Skin epidermis (tissue), 12 donors: ENCODE data around the gene OR7G3.

Experiments
- H3K27ac ChIP-seq, 21 experiments: fragments of 200-600 bp; sonication (generic) in 11 of 21; one replicate each; pipeline ENCODE4 v1.5.0; 2020; ENCODE audit warnings: mild to moderate bottlenecking in 3 of 21, inconsistent platforms in 2 of 21, moderate library complexity in 2 of 21
- H3K4me3 ChIP-seq, 7 experiments: fragments of 200-600 bp; sonication (generic) in 2 of 7; one replicate each; pipeline ENCODE4 v1.5.0; 2020; ENCODE audit warnings: inconsistent platforms in 2 of 7, mild to moderate bottlenecking in 2 of 7, moderate library complexity in 1 of 7

OR7G3 gene

DNA sequence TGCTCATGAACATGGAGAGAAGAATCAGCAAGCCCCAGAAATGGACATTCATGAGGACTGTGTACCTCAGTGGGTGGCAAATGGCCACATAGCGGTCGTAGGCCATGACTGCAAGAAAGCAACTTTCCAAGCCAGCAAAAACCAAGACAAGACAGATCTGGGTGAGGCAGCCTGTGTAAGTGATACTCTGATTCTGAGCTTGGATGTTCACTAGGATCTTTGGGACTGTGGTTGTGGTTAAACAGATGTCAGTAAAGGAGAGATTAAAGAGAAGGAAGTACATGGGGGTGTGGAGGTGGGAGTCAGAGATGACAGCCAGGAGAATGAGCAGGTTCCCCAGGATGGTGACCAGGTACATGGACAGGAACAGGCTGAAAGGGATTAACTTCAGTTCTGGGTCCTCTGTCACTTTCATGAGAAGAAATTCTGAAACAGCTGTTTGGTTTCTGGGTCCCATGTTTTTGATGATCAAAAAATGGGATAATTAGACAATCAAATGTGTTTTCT lies 11.4 kb downstream of the OR7G3 start, which contains the start of gene OR7G1:
OR7G1 (minus strand) TSS at position 457 of the 507 bp plus-strand sequence; CDS start at position 457, 0 bp downstream.
- Histone ChIP-seq H3K27ac (no peak within 1 kb of the TSS), H3K4me3 (no peak within 1 kb of the TSS)

GRCh38 chr19:9109959-9110358 lies 16.8 kb downstream of the OR7G3 start:
- Histone ChIP-seq H3K27ac (no peak overlapping the region), H3K4me3 (no peak overlapping the region)

- no peak within 1 kb of the TSS for H3K4me3 ChIP-seq
- no peak within 1 kb of the TSS for H3K27ac ChIP-seq
Observed at GRCh38 chr19:9107375-9107774, 19.4 kb downstream of the OR7G3 start, which contains the start of gene OR7G2. OR7G2 (minus strand) TSS chr19:9107475; CDS start chr19:9103243, 4,232 bp downstream.

GRCh38 chr19:9086761-9087160 lies 40.0 kb downstream of the OR7G3 start, which contains the start of gene OR1M1:
OR1M1 (plus strand) TSS chr19:9087061; CDS start chr19:9093245, 6,184 bp downstream.
- no peak within 1 kb of the TSS for H3K4me3 ChIP-seq
- no peak within 1 kb of the TSS for H3K27ac ChIP-seq

- H3K4me3 ChIP-seq, result no peak overlapping the region
- no peak overlapping the region for H3K27ac ChIP-seq
Observed at GRCh38 chr19:9078651-9079050, 48.1 kb downstream of the OR7G3 start.

- H3K4me3 ChIP-seq, result no peak overlapping the region
- H3K27ac ChIP-seq, result no peak overlapping the region
Observed at GRCh38 chr19:9076901-9077300, 49.8 kb downstream of the OR7G3 start.
